HepG2 (cell line): ENCODE results near the gene KRTAP1-3.

Experiments
- CREBL2 ChIP-seq: sonication (generic); formaldehyde crosslinking; IDR thresholded peaks from 2 replicates; pipeline ENCODE4 v1.8.1; 2023; ENCODE audit warnings: missing genetic modification reagents, mild to moderate bottlenecking, borderline replicate concordance
- EZH2 ChIP-seq: conservative IDR thresholded peaks from 2 replicates; pipeline ENCODE4 v1.6.1; 2012; ENCODE audit warnings: mild to moderate bottlenecking, low read depth, low read length, moderate library complexity
- HNF4A ChIP-seq: sonication (generic); formaldehyde crosslinking; IDR thresholded peaks from 2 replicates; pipeline ENCODE4 v1.4.0; 2020; ENCODE audit warnings: missing genetic modification reagents
- POLR2AphosphoS5 ChIP-seq: IDR thresholded peaks from 2 replicates; pipeline ENCODE4 v1.6.1; 2012; ENCODE audit warnings: low read depth, low read length
- RAD21 ChIP-seq: fragments of 450-650 bp; formaldehyde crosslinking; IDR thresholded peaks from 2 replicates; pipeline ENCODE4 v1.5.0; 2020; ENCODE audit warnings: mild to moderate bottlenecking
- ZBTB10 ChIP-seq: sonication (generic); formaldehyde crosslinking; IDR thresholded peaks from 2 replicates; pipeline ENCODE4 v1.4.0; 2020; ENCODE audit warnings: missing genetic modification reagents, borderline replicate concordance
- ZNF274 ChIP-seq: sonication (generic); formaldehyde crosslinking; IDR thresholded peaks from 2 replicates; pipeline ENCODE4 v1.5.1; 2020; ENCODE audit warnings: mild to moderate bottlenecking, missing genetic modification reagents
- TF ChIP-seq, protein P1 (sequence below): sonication (generic); formaldehyde crosslinking; IDR thresholded peaks from 2 replicates; pipeline ENCODE4 v1.5.0; 2020; ENCODE audit warnings: mild to moderate bottlenecking, missing genetic modification reagents, moderate library complexity

GRCh38 chr17:41024697-41025096, 10.0 kb downstream of the KRTAP1-3 start:
- TF ChIP-seq ZNF274 (CRISPR knock-in tag) (no peak), CREBL2 (CRISPR knock-in tag) (no peak), EZH2 (no peak), HNF4A (CRISPR knock-in tag) (no peak), ZBTB10 (CRISPR knock-in tag) (no peak), RAD21 (CRISPR knock-in tag) (no peak), POLR2AphosphoS5 (no peak)
- TF ChIP-seq, protein P1, sequence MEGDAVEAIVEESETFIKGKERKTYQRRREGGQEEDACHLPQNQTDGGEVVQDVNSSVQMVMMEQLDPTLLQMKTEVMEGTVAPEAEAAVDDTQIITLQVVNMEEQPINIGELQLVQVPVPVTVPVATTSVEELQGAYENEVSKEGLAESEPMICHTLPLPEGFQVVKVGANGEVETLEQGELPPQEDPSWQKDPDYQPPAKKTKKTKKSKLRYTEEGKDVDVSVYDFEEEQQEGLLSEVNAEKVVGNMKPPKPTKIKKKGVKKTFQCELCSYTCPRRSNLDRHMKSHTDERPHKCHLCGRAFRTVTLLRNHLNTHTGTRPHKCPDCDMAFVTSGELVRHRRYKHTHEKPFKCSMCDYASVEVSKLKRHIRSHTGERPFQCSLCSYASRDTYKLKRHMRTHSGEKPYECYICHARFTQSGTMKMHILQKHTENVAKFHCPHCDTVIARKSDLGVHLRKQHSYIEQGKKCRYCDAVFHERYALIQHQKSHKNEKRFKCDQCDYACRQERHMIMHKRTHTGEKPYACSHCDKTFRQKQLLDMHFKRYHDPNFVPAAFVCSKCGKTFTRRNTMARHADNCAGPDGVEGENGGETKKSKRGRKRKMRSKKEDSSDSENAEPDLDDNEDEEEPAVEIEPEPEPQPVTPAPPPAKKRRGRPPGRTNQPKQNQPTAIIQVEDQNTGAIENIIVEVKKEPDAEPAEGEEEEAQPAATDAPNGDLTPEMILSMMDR: no peak
